Measurements from ENCODE around the gene EFCC1.

Gene EFCC1

GRCh38 chr3:128996200-128996599, 4.9 kb upstream of the EFCC1 start:
- Histone ChIP-seq H3K27me3 (ENCODE audit: control insufficient read depth, insufficient read depth, low read length) (peaks cover 91% of the 10 kb centered on the region), H3K4me1 (ENCODE audit: control insufficient read depth, insufficient read depth, low read length) (peaks cover 33% of the 10 kb centered on the region), H3K36me3 (ENCODE audit: control insufficient read depth, insufficient read depth, low read length) (no peaks in the 10 kb centered on the region), H3K9ac (ENCODE audit: low read length) (no peak overlapping the region), H3K9me3 (ENCODE audit: control insufficient read depth, insufficient read depth, low read depth, low read length) (no peaks in the 10 kb centered on the region), H3K4me3 (ENCODE audit: low read depth, low read length) (no peak overlapping the region), H3K27ac (ENCODE audit: low read depth, low read length) (no peak overlapping the region)

DNA sequence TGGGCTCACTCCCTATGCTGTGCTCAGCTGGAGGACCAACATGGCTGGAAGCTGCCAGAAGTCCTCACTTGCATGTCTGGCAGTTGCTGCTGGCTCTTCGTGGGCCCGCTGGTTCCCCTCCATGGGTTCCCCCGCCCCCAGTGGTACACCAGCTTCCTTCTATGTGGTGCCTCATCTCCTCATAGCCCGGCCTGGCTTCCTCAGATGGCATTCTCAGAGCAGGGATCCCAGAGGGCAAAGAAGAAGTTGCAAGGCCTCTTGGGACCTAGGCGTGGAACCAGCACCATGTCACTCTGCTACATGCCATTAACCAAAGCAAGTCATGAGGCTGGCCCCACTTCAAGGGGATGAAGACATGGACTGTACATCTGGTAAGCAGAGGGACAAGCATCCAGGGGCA, 4.4 kb upstream of the EFCC1 start:
- Histone ChIP-seq H3K27me3 (ENCODE audit: control insufficient read depth, insufficient read depth, low read length) (peaks cover 93% of the 10 kb centered on the region), H3K9me3 (ENCODE audit: control insufficient read depth, insufficient read depth, low read depth, low read length) (no peaks in the 10 kb centered on the region), H3K9ac (ENCODE audit: low read length) (no peak overlapping the region), H3K4me3 (ENCODE audit: low read depth, low read length) (no peak overlapping the region), H3K36me3 (ENCODE audit: control insufficient read depth, insufficient read depth, low read length) (no peaks in the 10 kb centered on the region), H3K27ac (ENCODE audit: low read depth, low read length) (no peak overlapping the region), H3K4me1 (ENCODE audit: control insufficient read depth, insufficient read depth, low read length) (peaks cover 33% of the 10 kb centered on the region)

GRCh38 chr3:128997486-128998133, 3.5 kb upstream of the EFCC1 start:
- peaks cover 33% of the 10 kb centered on the region for H3K4me1 ChIP-seq (ENCODE audit: control insufficient read depth, insufficient read depth, low read length)
- H3K4me3 ChIP-seq (ENCODE audit: low read depth, low read length), result no peak overlapping the region
- H3K27ac ChIP-seq (ENCODE audit: low read depth, low read length), result no peak overlapping the region
- no peak overlapping the region for H3K9ac ChIP-seq (ENCODE audit: low read length)
- H3K27me3 ChIP-seq (ENCODE audit: control insufficient read depth, insufficient read depth, low read length), result peaks cover 97% of the 10 kb centered on the region
- H3K9me3 ChIP-seq (ENCODE audit: control insufficient read depth, insufficient read depth, low read depth, low read length), result no peaks in the 10 kb centered on the region
- H3K36me3 ChIP-seq (ENCODE audit: control insufficient read depth, insufficient read depth, low read length), result no peaks in the 10 kb centered on the region

GRCh38 chr3:128998561-128998960, 2.5 kb upstream of the EFCC1 start:
- Histone ChIP-seq H3K36me3 (ENCODE audit: control insufficient read depth, insufficient read depth, low read length) (no peaks in the 10 kb centered on the region), H3K27me3 (ENCODE audit: control insufficient read depth, insufficient read depth, low read length) (peaks cover 97% of the 10 kb centered on the region), H3K4me3 (ENCODE audit: low read depth, low read length) (no peak overlapping the region), H3K9me3 (ENCODE audit: control insufficient read depth, insufficient read depth, low read depth, low read length) (no peaks in the 10 kb centered on the region), H3K27ac (ENCODE audit: low read depth, low read length) (no peak overlapping the region), H3K9ac (ENCODE audit: low read length) (no peak overlapping the region), H3K4me1 (ENCODE audit: control insufficient read depth, insufficient read depth, low read length) (peaks cover 24% of the 10 kb centered on the region)

DNA sequence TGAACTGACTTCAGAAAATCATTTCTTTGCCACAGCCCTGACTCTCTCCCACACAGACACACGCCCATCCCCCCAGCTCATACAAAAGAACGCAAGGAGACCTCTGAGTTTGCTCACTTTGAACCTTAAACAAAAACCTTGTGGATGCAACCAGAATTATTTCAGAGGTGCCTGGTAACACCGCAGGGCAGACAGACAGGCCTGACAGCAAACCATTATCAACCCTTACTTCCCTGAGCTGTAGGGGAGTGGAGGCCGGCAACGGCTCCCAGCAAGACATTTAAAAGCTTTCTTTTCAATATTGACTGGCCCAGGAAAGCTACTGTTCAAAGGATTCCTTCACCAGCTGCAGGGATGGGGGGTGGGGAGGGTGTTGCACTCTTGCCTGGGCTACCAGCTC, 2.0 kb upstream of the EFCC1 start:
- Histone ChIP-seq H3K4me1 (ENCODE audit: control insufficient read depth, insufficient read depth, low read length) (peaks cover 20% of the 10 kb centered on the region), H3K27ac (ENCODE audit: low read depth, low read length) (no peak overlapping the region), H3K27me3 (ENCODE audit: control insufficient read depth, insufficient read depth, low read length) (peaks cover 99% of the 10 kb centered on the region), H3K9ac (ENCODE audit: low read length) (no peak overlapping the region), H3K4me3 (ENCODE audit: low read depth, low read length) (no peak overlapping the region), H3K9me3 (ENCODE audit: control insufficient read depth, insufficient read depth, low read depth, low read length) (no peaks in the 10 kb centered on the region), H3K36me3 (ENCODE audit: control insufficient read depth, insufficient read depth, low read length) (no peaks in the 10 kb centered on the region)

DNA sequence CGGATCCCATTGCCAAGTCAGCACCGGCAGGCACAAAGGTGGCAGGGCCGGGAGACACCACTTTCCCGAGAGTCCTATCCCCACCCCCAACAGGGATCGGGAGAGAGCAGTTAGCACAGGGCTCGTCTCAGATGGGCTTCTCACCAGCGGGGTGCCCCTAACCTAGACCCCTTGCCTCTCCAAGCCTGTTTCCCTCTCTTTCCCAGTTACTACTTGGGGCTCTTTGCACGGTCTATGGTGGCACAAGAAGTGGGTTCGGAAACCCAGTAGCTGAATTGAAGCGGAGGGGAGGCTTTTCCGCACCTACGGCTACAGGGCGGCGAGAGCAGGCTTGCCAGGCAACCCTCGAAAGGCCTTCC, 383 bp upstream of the EFCC1 start:
- Histone ChIP-seq H3K9ac (ENCODE audit: low read length) (no peak overlapping the region), H3K4me3 (ENCODE audit: low read depth, low read length) (peak overlapping the region; percentile 74), H3K27ac (ENCODE audit: low read depth, low read length) (no peak overlapping the region), H3K4me1 (ENCODE audit: control insufficient read depth, insufficient read depth, low read length) (peaks cover 16% of the 10 kb centered on the region), H3K9me3 (ENCODE audit: control insufficient read depth, insufficient read depth, low read depth, low read length) (no peaks in the 10 kb centered on the region), H3K27me3 (ENCODE audit: control insufficient read depth, insufficient read depth, low read length) (peaks cover 99% of the 10 kb centered on the region), H3K36me3 (ENCODE audit: control insufficient read depth, insufficient read depth, low read length) (no peaks in the 10 kb centered on the region)

- no peaks in the 10 kb centered on the region for H3K9me3 ChIP-seq (ENCODE audit: control insufficient read depth, insufficient read depth, low read depth, low read length)
- no peak overlapping the region for H3K27ac ChIP-seq (ENCODE audit: low read depth, low read length)
- H3K9ac ChIP-seq (ENCODE audit: low read length), result no peak overlapping the region
- no peaks in the 10 kb centered on the region for H3K36me3 ChIP-seq (ENCODE audit: control insufficient read depth, insufficient read depth, low read length)
- H3K4me1 ChIP-seq (ENCODE audit: control insufficient read depth, insufficient read depth, low read length), result peaks cover 16% of the 10 kb centered on the region
- H3K27me3 ChIP-seq (ENCODE audit: control insufficient read depth, insufficient read depth, low read length), result peaks cover 99% of the 10 kb centered on the region
- peak overlapping the region; percentile 74 for H3K4me3 ChIP-seq (ENCODE audit: low read depth, low read length)
Measured at GRCh38 chr3:129001806-129002572, 885 bp downstream of the EFCC1 start.

DNA sequence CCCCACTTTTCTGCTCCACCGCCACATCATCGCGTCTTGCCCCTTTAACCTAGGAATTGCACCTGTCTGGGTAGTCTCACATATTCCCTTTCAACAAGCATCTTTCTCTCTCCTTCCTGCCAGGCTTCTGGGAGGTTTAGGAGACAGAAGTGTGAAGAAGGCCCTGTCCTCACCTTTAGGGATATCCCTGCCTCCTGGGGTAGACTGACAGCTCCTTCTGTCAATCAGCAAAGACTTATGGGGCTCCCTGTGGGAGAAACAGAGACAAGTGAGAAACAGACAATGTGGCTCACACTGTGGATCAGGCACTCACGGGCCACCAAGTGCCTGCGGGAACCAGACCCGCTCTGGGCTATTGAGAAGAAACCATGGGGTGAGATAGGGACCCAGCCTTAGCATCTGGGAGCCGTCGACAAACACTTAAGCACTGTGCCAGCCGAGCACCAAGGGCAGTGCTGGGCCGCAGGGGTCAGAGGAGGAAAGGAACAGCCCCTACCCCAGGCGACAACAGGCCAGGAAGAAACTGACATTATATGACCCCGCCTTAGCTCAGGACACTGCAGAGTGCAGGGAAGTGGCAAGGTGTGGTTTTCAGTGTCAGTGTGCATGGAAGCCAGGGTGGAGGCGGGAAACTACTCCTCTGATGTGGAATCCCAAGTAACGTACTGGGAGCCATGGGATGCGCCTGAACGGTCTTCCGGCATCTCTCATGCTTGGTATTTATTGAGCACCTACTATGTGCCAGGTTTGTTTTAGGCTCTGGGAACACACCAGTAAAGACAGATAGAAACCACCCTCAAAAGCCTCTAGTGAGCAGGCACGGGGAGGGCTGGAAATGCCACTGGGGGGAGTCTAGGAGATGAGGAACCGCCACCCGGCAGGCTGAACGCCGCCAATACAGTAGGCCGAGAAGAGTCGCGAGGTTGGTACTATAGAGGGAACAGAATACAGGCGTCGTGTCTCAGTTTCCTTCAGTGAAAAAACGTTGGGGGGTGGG, 1.8 kb downstream of the EFCC1 start:
- H3K27me3 ChIP-seq (ENCODE audit: control insufficient read depth, insufficient read depth, low read length), result peaks cover 98% of the 10 kb centered on the region
- H3K4me1 ChIP-seq (ENCODE audit: control insufficient read depth, insufficient read depth, low read length), result peaks cover 16% of the 10 kb centered on the region
- no peaks in the 10 kb centered on the region for H3K36me3 ChIP-seq (ENCODE audit: control insufficient read depth, insufficient read depth, low read length)
- H3K9me3 ChIP-seq (ENCODE audit: control insufficient read depth, insufficient read depth, low read depth, low read length), result no peaks in the 10 kb centered on the region
- H3K9ac ChIP-seq (ENCODE audit: low read length), result no peak overlapping the region
- H3K4me3 ChIP-seq (ENCODE audit: low read depth, low read length), result peak overlapping the region; percentile 74
- H3K27ac ChIP-seq (ENCODE audit: low read depth, low read length), result no peak overlapping the region

GRCh38 chr3:129003578-129004112, 2.5 kb downstream of the EFCC1 start:
- H3K27ac ChIP-seq (ENCODE audit: low read depth, low read length), result no peak overlapping the region

GRCh38 chr3:129004639-129005295, 3.7 kb downstream of the EFCC1 start:
- Histone ChIP-seq H3K9me3 (ENCODE audit: control insufficient read depth, insufficient read depth, low read depth, low read length) (no peaks in the 10 kb centered on the region), H3K27me3 (ENCODE audit: control insufficient read depth, insufficient read depth, low read length) (peaks cover 92% of the 10 kb centered on the region), H3K9ac (ENCODE audit: low read length) (no peak overlapping the region), H3K4me3 (ENCODE audit: low read depth, low read length) (no peak overlapping the region), H3K27ac (ENCODE audit: low read depth, low read length) (no peak overlapping the region), H3K4me1 (ENCODE audit: control insufficient read depth, insufficient read depth, low read length) (peaks cover 7% of the 10 kb centered on the region), H3K36me3 (ENCODE audit: control insufficient read depth, insufficient read depth, low read length) (no peaks in the 10 kb centered on the region)

More at GRCh38 chr3:129003578-129004112, 2.5 kb downstream of the EFCC1 start:
- no peaks in the 10 kb centered on the region for H3K9me3 ChIP-seq (ENCODE audit: control insufficient read depth, insufficient read depth, low read depth, low read length)
- peaks cover 98% of the 10 kb centered on the region for H3K27me3 ChIP-seq (ENCODE audit: control insufficient read depth, insufficient read depth, low read length)
- H3K9ac ChIP-seq (ENCODE audit: low read length), result no peak overlapping the region
- H3K4me3 ChIP-seq (ENCODE audit: low read depth, low read length), result peak overlapping the region; percentile 42; the same call in 1 of the 2 replicates
- H3K4me1 ChIP-seq (ENCODE audit: control insufficient read depth, insufficient read depth, low read length), result peaks cover 13% of the 10 kb centered on the region
- H3K36me3 ChIP-seq (ENCODE audit: control insufficient read depth, insufficient read depth, low read length), result no peaks in the 10 kb centered on the region

Measured in HUES6 (cell line).